C4-2B (cell line): ENCODE results near the gene FAM13C.

ENCODE experiments used
- CTCF ChIP-seq: fragments of 450-650 bp; conservative IDR thresholded peaks from 2 replicates; pipeline ENCODE4 v1.5.1; 2017; ENCODE audit warnings: mild to moderate bottlenecking
- ZFX ChIP-seq: fragments of 450-650 bp; IDR thresholded peaks from 2 replicates; pipeline ENCODE4 v1.6.1; 2017

DNA sequence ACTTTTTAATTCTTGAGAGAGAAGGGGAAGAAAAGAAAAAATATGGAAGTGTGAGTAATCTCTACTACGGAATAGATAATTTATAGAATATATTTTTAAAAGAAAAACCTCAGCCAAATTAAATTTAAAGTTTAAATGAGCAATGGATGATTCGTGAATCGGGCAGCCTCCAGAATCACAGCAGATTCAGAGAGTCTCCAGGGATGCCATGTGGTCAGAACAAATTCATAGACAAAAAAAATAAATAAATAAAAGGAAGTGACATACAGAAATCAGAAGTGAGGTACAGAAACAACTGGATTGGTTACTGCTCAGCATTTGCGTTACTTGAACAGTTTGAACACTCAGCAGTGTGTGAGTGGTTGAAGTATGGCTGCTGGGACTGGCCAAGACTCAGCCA is 132.9 kb downstream of the FAM13C start:
- TF ChIP-seq CTCF: no peak
- no peak for TF ChIP-seq ZFX
